AG09309 (cell line): ENCODE results near the gene SMURF1.

Experiments used
- DNase-seq: peaks from one replicate; pipeline ENCODE4 v3.0.0-alpha.2; 2010; ENCODE audit warnings: low read depth
- H3K4me3 ChIP-seq: 2 replicates; pipeline ENCODE4 v1.5.1; 2011; ENCODE audit warnings: mild to moderate bottlenecking, low read depth, low read length, moderate library complexity; ENCODE audit not compliant: control insufficient read depth
- TF ChIP-seq, protein P1 (sequence below): IDR thresholded peaks from 2 replicates; pipeline ENCODE4 v1.5.1; 2011; ENCODE audit warnings: mild to moderate bottlenecking, low read depth, low read length, inconsistent platforms; ENCODE audit not compliant: insufficient read depth, control insufficient read depth; ENCODE audit errors: missing control alignments

The SMURF1 gene

DNA sequence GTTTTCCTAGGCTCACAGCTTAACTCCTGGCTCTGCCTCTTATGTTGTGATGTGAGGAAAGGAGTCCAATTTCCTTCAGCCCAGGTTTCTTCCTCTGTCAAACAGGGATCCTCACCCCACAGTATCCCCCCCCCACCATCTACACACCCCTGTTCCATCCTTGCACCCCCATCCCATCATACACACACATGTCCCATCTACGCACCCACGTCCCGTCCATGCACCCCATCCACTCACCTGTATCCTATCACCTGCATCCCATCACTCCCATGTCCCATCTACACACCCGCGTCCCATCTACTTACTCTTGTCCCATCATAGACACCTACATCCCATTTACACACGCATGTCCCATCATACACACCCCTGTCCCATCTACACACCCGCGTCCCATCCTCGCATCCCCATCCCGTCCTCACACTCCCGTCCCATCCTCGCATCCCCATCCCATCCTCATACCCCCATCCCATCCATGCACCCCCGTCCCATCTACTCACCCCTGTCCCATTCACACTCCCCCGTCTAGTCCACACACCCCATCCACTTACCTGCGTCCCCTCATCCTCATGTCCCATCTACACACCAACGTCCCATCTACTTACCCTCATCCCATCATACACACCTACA, 148.3 kb downstream of the SMURF1 start:
- no peak for DNase-seq
- TF ChIP-seq, protein P1, sequence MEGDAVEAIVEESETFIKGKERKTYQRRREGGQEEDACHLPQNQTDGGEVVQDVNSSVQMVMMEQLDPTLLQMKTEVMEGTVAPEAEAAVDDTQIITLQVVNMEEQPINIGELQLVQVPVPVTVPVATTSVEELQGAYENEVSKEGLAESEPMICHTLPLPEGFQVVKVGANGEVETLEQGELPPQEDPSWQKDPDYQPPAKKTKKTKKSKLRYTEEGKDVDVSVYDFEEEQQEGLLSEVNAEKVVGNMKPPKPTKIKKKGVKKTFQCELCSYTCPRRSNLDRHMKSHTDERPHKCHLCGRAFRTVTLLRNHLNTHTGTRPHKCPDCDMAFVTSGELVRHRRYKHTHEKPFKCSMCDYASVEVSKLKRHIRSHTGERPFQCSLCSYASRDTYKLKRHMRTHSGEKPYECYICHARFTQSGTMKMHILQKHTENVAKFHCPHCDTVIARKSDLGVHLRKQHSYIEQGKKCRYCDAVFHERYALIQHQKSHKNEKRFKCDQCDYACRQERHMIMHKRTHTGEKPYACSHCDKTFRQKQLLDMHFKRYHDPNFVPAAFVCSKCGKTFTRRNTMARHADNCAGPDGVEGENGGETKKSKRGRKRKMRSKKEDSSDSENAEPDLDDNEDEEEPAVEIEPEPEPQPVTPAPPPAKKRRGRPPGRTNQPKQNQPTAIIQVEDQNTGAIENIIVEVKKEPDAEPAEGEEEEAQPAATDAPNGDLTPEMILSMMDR, result no peak
- H3K4me3 ChIP-seq, result no peak overlapping the region

DNA sequence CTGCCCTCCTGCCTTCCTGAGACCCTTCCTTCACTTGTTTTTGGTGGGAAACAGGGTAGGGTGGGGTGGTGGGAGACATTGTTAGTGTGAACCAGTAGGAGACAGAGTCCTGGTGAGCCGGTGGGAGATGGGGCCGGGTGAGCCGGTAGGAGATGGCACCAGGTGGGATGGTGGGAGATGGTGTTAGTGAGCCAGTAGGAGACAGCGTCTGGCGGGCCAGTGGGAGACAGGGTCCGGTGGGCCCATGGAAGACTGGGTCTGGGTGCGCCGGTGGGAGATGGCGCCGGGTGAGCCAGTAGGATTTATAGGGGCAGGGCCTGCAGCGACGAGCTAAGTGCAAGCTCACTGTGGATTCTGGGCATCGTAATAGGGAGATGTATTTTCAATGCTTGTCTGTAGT, 148.8 kb downstream of the SMURF1 start:
- TF ChIP-seq, protein P1, result no peak
- H3K4me3 ChIP-seq, result no peak overlapping the region
- no peak for DNase-seq

DNA sequence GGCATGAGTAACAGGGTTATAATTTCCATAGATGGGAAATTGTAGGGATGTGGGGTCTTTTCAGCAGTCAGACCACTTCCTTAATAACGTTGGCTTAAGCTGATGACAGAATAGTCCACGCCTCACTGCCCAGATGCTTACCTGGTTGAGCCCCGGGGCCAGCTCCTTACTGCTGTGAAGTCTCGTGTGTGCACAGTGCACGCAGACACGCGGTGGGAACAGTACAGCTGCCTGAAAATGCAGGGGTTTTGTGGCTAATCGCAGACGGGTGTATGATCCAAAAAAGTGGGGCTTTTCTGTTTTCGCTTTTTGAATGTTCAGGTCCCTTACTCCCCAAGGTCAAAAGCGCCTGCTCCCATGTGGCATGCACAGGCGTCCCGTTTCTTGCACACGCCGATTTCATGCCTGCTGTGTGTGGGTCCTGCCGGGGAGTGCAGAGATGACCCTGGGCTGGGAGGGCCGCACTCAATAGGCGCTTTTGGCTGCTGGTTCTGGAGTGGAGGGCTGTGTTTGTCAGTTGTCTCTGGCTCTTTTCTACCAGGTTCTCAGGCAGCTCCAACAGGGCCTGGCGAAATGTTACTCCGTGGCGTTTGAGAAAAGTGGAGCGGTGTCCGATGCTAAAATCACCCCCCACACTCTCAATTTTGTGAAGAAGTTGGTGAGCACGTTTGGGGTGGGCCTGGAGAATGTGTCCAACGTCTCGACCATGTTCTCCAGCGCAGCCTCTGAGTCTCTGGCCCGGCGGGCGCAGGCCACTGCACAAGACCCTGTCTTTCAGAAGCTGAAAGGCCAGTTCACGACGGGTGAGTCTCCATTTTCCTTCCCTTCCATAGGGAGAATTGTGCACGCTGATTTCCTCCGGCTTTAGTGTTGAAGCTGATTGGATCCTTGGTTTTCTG, 149.6 kb downstream of the SMURF1 start:
- no peak overlapping the region for H3K4me3 ChIP-seq
- no peak for DNase-seq
- TF ChIP-seq, protein P1, result no peak

DNA sequence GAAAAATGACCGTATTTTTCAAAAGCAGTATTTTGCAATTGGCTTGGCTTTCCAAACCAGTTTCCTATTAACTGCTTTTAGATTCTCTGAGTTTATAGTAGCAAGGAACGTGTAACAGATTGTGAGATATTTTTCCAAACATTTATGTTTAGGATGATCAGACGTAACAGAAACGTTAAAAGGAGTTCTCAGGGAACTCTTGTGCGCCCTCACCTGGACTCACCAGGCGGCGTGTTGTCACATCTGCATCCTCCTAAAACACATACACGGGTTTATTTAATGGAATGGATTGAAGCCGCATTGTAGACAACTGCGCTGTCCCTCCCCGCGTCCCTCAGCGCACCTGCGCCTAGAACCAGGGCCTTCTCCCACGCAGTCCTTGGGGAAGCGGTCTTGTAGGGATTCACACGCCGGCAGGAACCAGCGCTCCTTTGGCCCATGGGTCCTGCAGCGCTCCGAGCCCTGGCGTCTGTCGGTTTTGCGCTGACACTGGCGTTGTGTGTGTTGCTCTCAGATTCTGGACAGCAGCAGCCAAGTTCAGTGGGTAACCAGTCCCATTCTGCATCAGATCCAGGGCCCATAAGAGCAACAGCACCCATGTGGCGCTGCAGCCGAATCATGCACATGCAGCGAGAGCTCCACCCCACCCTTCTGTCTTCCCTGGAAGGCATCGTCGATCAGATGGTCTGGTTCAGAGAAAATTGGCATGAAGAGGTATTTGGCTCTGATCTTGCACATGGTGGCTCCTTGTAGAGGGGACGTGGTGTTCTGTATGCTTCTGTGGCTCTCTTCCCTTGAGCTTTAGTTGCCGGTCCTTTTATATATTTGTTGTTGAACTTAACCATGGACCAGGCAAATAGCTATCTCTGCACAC, 150.6 kb downstream of the SMURF1 start:
- no peak overlapping the region for H3K4me3 ChIP-seq
- no peak for DNase-seq
- TF ChIP-seq, protein P1, result peak; percentile 11

DNA sequence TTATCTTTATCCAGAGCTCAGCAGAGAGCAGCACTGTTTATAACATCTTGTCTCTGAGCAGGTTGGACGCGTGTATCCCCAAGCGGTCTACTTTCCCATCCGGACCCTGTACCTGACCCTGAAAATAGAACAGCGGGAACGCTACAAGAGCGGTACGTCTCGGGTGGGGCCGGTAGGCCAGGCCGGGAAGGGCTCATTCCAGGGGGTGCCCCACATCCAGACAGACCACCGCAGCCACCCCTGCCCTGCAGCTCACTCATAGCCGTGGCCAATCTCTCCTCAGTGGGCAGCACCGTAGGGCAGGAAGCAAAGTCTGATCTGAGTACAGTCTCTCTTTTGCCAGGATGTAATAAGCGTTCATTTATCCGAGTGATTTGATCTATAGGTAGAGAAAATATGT, 151.8 kb downstream of the SMURF1 start:
- no peak for DNase-seq
- no peak overlapping the region for H3K4me3 ChIP-seq
- TF ChIP-seq, protein P1, result no peak

DNA sequence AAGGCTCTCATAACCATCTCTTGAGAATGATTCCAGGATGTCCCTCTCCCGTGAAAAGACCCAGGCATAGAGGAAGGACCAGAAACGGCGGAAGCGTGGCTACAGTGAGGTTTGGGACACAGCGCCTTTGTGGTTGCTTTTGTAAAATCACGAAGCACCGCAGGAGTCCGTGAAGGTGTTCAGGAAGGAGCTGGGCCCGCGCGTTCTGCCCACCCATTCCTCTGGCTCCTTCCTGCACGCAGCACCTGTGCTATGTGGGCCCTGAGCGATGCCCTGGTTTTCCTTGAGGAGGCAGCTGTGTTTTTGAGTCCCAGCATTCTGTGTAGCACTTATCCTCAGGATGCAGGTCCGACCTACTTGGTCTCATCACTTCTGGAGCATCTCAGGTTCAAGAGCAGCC, 152.8 kb downstream of the SMURF1 start:
- DNase-seq, result no peak
- H3K4me3 ChIP-seq, result no peak overlapping the region
- TF ChIP-seq, protein P1, result no peak
